ENCODE data around the gene ATRIP. TPM values are rescaled to one million over a fixed set of nuclear protein-coding genes. Genes with fewer than 3 reads are reported as not detected.
"Not testable (repeated sequence)": the region's sequence is repeated elsewhere in the genome, so short reads cannot be mapped to it uniquely, and the experiment has no call there.

ATRIP gene
- total and polyA plus RNA-seq, 2 of the 4 experiments (the other 2 are of a cell fraction) = 6.8 to 10.8 TPM

- H2BK120ac ChIP-seq (ENCODE audit: low read depth, low read length); H3K23ac ChIP-seq (ENCODE audit: low read depth, low read length); H3K14ac ChIP-seq (replicated peaks; ENCODE audit: low read depth, low read length); H2AFZ ChIP-seq (replicated peaks; ENCODE audit: low read length, poor library complexity); H4K8ac ChIP-seq (ENCODE audit: low read depth in 2 of 2, low read length in 2 of 2); H4K20me1 ChIP-seq (ENCODE audit: insufficient read depth, low read length); dilution Hi-C loops (cut with HindIII; ENCODE audit: low sequenced_read_pairs, unreplicated experiment); H3K4me1 ChIP-seq (ENCODE audit: control insufficient read depth, insufficient read depth, low read length); DNase-seq; H3K4me3 ChIP-seq (ENCODE audit: insufficient read depth, low read depth, low read length); H2BK5ac ChIP-seq (ENCODE audit: low read depth, low read length, poor library complexity, severe bottlenecking); H3K9me3 ChIP-seq (ENCODE audit: control insufficient read depth, insufficient read depth, low read length); H3K27me3 ChIP-seq (ENCODE audit: control insufficient read depth, insufficient read depth, low read length); H3K4ac ChIP-seq (ENCODE audit: low read depth, low read length); H2AK9ac ChIP-seq (replicated peaks; ENCODE audit: low read depth, low read length, poor library complexity); H3K27ac ChIP-seq (ENCODE audit: insufficient read depth, low read length); H3K56ac ChIP-seq (ENCODE audit: extremely low read depth, insufficient read depth, low read length); H3K4me2 ChIP-seq (ENCODE audit: low read depth, low read length); BruUV-seq (replicated peaks); ATAC-seq (ENCODE audit: low read depth); H2AK5ac ChIP-seq (ENCODE audit: low read depth, low read length); H3K9ac ChIP-seq (ENCODE audit: low read depth, low read length); in situ Hi-C loops (cut with MboI; ENCODE audit: low sequenced_read_pairs); H4K5ac ChIP-seq (ENCODE audit: low read depth, low read length); POLR2A ChIA-PET (ENCODE audit: unreplicated experiment); H2BK15ac ChIP-seq (ENCODE audit: low read depth, low read length); H2BK20ac ChIP-seq (ENCODE audit: low read depth, low read length); CTCF ChIA-PET; H4K91ac ChIP-seq (ENCODE audit: insufficient read depth, low read depth, low read length); intact Hi-C loops (cut with micrococcal nuclease); H3K18ac ChIP-seq (ENCODE audit: low read depth, low read length): not testable (repeated sequence)
- Histone ChIP-seq H3K36me3 (ENCODE audit: control insufficient read depth, insufficient read depth, low read length) (peaks cover 16% of the 10 kb centered on the region), H3K9me1 (ENCODE audit: insufficient read depth, low read length) (peaks cover 12% of the 10 kb centered on the region; the same call in 1 of the 2 replicates), H3K79me1 (ENCODE audit: low read depth in 1 of 2, low read length in 2 of 2) (peaks cover 4 to 42% of the 10 kb centered on the region in 2 experiments)
- WGBS, 2 experiments (ENCODE audit: extremely low coverage in 2 of 2, insufficient read length in 1 of 2) = no CpG with 5 or more reads among the region's 4 CpGs
These were observed 27.5 kb downstream of the ATRIP start for GRCh38 chr3:48474031-48474430.

All from IMR-90 (cell line).